Neural crest cell (in vitro differentiated cells): Measurements from ENCODE around the gene MAPK1. TPM values are rescaled to one million over a fixed set of nuclear protein-coding genes. Genes with fewer than 3 reads are reported as not detected.

Experiments
- DNase-seq: peaks from one replicate; pipeline ENCODE4 v3.0.0; 2021; ENCODE audit warnings: low read depth, mixed read lengths, low spot score
- H3K27ac Mint-ChIP-seq: one replicate; pipeline ENCODE4 v1.8.0; 2021; ENCODE audit warnings: mild to moderate bottlenecking, mixed read lengths; ENCODE audit not compliant: unreplicated experiment
- H3K27me3 Mint-ChIP-seq: 2 replicates; pipeline ENCODE4 v1.8.0; 2021; ENCODE audit warnings: low read depth, mild to moderate bottlenecking, mixed read lengths
- H3K36me3 Mint-ChIP-seq: 2 replicates; pipeline ENCODE4 v1.8.0; 2021; ENCODE audit warnings: low read depth, mild to moderate bottlenecking, mixed read lengths
- H3K4me1 Mint-ChIP-seq: 2 replicates; pipeline ENCODE4 v1.8.0; 2021; ENCODE audit warnings: mixed read lengths
- H3K4me3 Mint-ChIP-seq: one replicate; pipeline ENCODE4 v1.8.0; 2021; ENCODE audit warnings: mild to moderate bottlenecking, mixed read lengths
- H3K9me3 Mint-ChIP-seq: 2 replicates; pipeline ENCODE4 v1.8.0; 2021; ENCODE audit warnings: mixed read lengths
- total RNA-seq: library from RNA; stranded (reverse); gene quantifications from 2 replicates; pipeline ENCODE4 v1.2.1, GENCODE V29; 2021
- TF ChIP-seq, protein P1 (sequence below): fragments of 200-600 bp; sonication (generic); conservative IDR thresholded peaks from 2 replicates; pipeline ENCODE4 v1.5.0; 2021; ENCODE audit warnings: antibody characterized with exemption, mild to moderate bottlenecking

MAPK1 gene
- total RNA-seq, 1 donor from 2014 or later: 118 TPM

DNA sequence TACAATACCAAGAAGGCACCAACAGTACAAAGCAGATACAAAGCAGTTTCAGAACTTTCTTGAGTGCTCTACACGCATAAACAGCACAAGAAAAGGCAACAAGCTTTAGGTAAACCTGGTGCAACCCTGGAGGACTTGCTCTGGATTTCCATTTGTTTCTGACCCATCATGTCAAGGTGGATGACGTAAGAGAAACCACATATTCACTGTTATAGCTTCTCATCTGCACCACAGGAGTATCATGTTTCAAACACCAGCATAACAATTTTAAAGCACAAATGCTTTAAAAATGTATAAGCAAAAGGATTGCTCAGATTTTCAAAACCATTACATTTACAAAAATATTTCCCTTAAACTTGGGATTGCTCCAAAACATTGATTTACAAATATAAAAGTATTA lies 106.8 kb downstream of the MAPK1 start:
- TF ChIP-seq, protein P1, sequence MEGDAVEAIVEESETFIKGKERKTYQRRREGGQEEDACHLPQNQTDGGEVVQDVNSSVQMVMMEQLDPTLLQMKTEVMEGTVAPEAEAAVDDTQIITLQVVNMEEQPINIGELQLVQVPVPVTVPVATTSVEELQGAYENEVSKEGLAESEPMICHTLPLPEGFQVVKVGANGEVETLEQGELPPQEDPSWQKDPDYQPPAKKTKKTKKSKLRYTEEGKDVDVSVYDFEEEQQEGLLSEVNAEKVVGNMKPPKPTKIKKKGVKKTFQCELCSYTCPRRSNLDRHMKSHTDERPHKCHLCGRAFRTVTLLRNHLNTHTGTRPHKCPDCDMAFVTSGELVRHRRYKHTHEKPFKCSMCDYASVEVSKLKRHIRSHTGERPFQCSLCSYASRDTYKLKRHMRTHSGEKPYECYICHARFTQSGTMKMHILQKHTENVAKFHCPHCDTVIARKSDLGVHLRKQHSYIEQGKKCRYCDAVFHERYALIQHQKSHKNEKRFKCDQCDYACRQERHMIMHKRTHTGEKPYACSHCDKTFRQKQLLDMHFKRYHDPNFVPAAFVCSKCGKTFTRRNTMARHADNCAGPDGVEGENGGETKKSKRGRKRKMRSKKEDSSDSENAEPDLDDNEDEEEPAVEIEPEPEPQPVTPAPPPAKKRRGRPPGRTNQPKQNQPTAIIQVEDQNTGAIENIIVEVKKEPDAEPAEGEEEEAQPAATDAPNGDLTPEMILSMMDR: no peak
- Mint-ChIP-seq H3K36me3 (peaks cover 6% of the 10 kb centered on the region), H3K4me1 (peaks cover 4% of the 10 kb centered on the region), H3K27ac (no peak overlapping the region), H3K27me3 (no peaks in the 10 kb centered on the region), H3K4me3 (no peak overlapping the region), H3K9me3 (no peaks in the 10 kb centered on the region)
- no peak for DNase-seq

DNA sequence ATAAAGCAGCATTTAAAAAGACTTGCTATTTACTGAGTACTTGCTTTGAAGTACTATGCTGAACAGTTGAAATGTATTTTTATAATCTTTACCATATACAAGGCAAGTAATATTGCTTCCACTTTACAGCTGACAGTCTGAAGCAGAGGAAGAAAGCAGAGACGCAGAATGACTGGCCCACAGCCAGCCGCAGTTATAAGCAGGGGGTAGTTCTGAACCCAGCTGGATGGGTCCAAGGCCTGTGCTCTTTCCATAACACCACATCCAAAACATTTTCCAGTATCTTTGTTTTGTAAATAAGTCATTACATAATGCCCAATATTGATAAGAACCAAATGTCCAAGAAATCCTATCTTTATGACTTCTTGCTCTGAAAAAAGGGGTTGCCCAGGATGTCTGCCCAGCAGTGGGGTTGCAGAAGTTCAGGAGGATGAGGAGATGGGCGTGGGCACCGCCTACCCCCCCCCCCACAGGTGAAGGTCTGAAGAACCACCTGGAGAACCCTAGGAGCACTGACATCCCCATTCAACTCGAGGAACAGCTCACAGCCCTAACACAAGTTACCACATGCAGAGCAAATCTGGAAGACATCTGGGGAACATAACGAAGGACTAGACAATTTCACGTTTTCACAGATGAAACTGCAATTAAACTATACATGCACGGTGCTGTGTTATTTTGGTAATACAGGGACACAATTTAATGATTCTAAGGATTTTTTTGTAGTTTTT lies 107.6 kb downstream of the MAPK1 start:
- peaks cover 6% of the 10 kb centered on the region for H3K36me3 Mint-ChIP-seq
- H3K27me3 Mint-ChIP-seq: peaks cover 4% of the 10 kb centered on the region
- H3K4me3 Mint-ChIP-seq: no peak overlapping the region
- TF ChIP-seq, protein P1: no peak
- H3K4me1 Mint-ChIP-seq: peaks cover 11% of the 10 kb centered on the region
- H3K27ac Mint-ChIP-seq: no peak overlapping the region
- no peaks in the 10 kb centered on the region for H3K9me3 Mint-ChIP-seq
- DNase-seq: no peak

DNA sequence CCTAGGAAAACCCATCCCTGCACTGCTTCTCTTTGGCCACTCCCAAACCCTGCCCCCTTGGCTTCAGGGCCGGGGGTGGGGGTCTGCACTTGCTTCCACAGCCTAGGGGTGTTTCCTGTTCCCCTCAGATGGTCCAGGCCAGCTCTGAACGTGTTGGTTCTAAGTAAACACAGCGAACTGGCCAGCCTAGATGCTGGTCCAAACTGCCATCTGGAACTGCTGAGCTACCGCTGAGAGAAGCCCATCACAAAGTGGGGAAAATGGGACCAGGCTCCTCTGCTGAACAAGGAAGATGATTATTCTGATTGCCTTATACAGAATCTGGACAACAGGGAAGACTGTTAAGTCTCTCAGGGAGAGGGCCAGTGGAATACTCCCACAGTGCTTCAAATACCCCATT lies 108.4 kb downstream of the MAPK1 start:
- no peaks in the 10 kb centered on the region for H3K9me3 Mint-ChIP-seq
- H3K27ac Mint-ChIP-seq: no peak overlapping the region
- no peak overlapping the region for H3K4me3 Mint-ChIP-seq
- TF ChIP-seq, protein P1: no peak
- H3K27me3 Mint-ChIP-seq: peaks cover 4% of the 10 kb centered on the region
- DNase-seq: no peak
- H3K36me3 Mint-ChIP-seq: peaks cover 6% of the 10 kb centered on the region
- peaks cover 17% of the 10 kb centered on the region for H3K4me1 Mint-ChIP-seq

DNA sequence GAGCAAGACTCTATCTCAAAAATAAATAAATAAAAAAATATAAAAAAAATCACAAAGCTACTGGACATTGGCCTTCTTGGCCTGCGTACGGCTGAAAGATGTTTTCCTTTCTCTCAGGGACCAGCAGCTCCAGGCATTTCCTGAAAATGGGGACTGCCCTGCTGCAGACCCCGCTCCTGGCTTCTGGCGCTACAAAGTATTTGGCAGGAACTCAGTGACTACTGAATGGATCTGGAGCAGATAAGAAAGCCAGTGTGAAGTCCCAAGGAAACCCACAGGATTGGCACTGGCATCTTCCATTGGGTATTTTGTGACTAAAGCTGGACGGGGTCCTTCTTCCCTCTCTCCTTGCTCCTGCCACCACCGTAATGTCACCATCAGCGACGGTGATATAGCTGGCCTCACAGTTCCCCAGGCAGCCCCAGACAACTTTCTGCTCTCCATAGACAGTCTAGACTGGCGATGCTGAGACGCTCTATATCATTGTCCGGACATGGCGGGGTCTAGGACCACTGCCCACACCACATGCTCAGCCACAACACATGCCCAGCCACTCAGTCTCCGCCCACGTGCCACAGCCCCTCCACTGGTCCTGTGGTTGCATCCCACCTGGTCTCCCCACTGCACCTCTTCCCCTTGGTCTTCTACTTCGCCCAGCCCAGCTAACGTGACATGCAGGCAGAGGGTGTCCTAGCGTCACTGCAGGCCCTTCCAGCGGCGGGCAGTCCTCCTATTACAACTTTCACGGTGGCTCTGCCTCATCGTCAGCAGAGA lies 109.2 kb downstream of the MAPK1 start:
- H3K36me3 Mint-ChIP-seq: peaks cover 6% of the 10 kb centered on the region
- peak overlapping the region; percentile 17 for H3K27ac Mint-ChIP-seq
- no peaks in the 10 kb centered on the region for H3K9me3 Mint-ChIP-seq
- DNase-seq: no peak
- H3K4me3 Mint-ChIP-seq: peak overlapping the region; percentile 24
- H3K27me3 Mint-ChIP-seq: peaks cover 4% of the 10 kb centered on the region
- TF ChIP-seq, protein P1: no peak
- H3K4me1 Mint-ChIP-seq: peaks cover 17% of the 10 kb centered on the region

DNA sequence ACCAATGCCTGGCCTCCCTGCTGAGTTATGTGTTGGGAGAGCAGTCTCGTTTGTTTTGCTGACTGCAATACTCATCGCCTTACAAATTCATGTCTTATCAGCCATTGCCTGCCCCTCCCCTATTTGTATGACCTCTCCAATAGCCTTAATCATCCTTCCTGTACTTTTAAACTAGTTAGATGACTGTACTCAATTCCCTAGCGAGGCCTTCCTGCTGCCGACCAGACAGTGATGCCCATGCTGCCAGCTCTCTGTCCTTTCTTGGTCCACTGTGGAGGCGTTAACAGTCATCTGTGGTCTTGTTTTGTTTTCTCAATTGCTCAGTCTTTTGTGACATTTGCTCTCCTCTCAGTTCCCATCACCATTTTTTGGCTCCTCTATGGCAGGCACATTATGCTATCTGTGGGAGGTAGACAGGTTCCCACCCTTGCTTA lies 111.6 kb downstream of the MAPK1 start:
- Mint-ChIP-seq H3K27ac (no peak overlapping the region), H3K4me3 (no peak overlapping the region)

More for the DNA sequence above, 111.6 kb downstream of the MAPK1 start:
- peaks cover 6% of the 10 kb centered on the region for H3K36me3 Mint-ChIP-seq
- no peak for DNase-seq
- H3K27me3 Mint-ChIP-seq: peaks cover 4% of the 10 kb centered on the region
- H3K4me1 Mint-ChIP-seq: peaks cover 17% of the 10 kb centered on the region
- no peaks in the 10 kb centered on the region for H3K9me3 Mint-ChIP-seq
- TF ChIP-seq, protein P1: no peak
